Peyer's patch (tissue), 4 donors: Measurements from ENCODE around the gene TUB.

ENCODE experiments used
- POLR2A ChIP-seq, 2 donors: fragments of 450-650 bp; IDR thresholded peaks; one replicate each; pipeline ENCODE4 v1.5.1; 2017; ENCODE audit warnings: antibody characterized with exemption in 2 of 2, mild to moderate bottlenecking in 2 of 2, moderate library complexity in 2 of 2
- TF ChIP-seq, protein P1 (sequence below), 6 experiments: fragments of 450-650 bp in 4 of 6; fragments of 200-600 bp in 2 of 6; sonication (generic) in 1 of 6; IDR thresholded peaks; one replicate each; pipeline ENCODE4 v1.5.1; 2017 to 2019; ENCODE audit warnings: antibody characterized with exemption in 6 of 6, mild to moderate bottlenecking in 3 of 6, moderate library complexity in 1 of 6

DNA sequence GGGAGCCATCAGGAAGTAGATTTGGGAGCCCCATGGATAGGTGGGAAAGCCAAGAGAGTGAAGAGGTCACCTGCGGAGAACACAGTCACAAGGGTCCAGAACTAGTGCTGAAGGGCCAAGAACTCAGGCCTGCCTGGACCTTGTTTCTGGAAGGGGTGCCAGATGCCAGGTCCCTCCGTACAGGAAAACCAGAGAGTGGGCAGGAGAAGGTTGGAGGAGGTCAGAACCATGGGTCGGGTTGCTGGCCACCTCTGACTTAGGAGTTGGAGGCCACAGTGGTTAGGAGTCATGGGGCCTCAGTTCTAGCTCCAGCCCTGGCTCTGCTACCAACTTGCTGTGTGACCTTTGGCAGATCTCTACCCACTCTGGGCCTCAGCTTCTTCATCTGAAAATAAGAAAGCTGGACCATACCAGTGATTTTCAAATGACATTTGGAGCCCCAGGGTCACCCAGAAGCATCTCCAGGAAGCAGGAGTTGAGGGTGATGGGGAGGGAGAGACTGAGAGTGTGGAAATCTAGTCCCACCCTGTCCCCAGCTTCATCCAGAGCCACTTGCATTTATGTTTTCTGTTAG is 20.8 kb upstream of the TUB start:
- TF ChIP-seq, protein P1, sequence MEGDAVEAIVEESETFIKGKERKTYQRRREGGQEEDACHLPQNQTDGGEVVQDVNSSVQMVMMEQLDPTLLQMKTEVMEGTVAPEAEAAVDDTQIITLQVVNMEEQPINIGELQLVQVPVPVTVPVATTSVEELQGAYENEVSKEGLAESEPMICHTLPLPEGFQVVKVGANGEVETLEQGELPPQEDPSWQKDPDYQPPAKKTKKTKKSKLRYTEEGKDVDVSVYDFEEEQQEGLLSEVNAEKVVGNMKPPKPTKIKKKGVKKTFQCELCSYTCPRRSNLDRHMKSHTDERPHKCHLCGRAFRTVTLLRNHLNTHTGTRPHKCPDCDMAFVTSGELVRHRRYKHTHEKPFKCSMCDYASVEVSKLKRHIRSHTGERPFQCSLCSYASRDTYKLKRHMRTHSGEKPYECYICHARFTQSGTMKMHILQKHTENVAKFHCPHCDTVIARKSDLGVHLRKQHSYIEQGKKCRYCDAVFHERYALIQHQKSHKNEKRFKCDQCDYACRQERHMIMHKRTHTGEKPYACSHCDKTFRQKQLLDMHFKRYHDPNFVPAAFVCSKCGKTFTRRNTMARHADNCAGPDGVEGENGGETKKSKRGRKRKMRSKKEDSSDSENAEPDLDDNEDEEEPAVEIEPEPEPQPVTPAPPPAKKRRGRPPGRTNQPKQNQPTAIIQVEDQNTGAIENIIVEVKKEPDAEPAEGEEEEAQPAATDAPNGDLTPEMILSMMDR (IDR thresholded peaks at IDR 0.05), result no peak
- TF ChIP-seq POLR2A (IDR thresholded peaks at IDR 0.05), result no peak
